SK-N-SH (cell line): ENCODE measurements around the gene DHRSX. TPM values are rescaled to one million over a fixed set of nuclear protein-coding genes. Genes with fewer than 3 reads are reported as not detected.

Experiments
- CTCF ChIA-PET: fragments of 300-600, 350-600 bp; formaldehyde crosslinking; extraction: SDS; loops from one replicate; lab custom pipeline; 2021; lab: Yijun Ruan, JAX
- POLR2A ChIA-PET: fragments of 350-600 bp; sonication (Branson Sonifier 250); formaldehyde crosslinking; extraction: SDS; loops from one replicate; lab custom pipeline; 2020; ENCODE audit warnings: antibody characterized with exemption, inconsistent platforms; lab: Yijun Ruan, JAX
- DNase-seq: peaks from one replicate; pipeline ENCODE4 v3.0.0; 2012
- H2AFZ ChIP-seq: fragments of 200-600 bp; sonication (generic); 2 replicates; pipeline ENCODE4 v1.8.1; 2016; ENCODE audit warnings: antibody characterized with exemption, mild to moderate bottlenecking, low read depth
- H3F3A ChIP-seq: fragments of 200-600 bp; sonication (generic); replicated peaks from 2 replicates; pipeline ENCODE3; 2016; ENCODE audit warnings: antibody characterized with exemption, mild to moderate bottlenecking; ENCODE audit not compliant: insufficient read depth
- H3K27ac ChIP-seq, 2 experiments: fragments of 200-500 bp in 1 of 2; fragments of 200-600 bp in 1 of 2; sonication (Bioruptor generic) in 1 of 2; sonication (generic), shearing (Covaris generic) in 1 of 2; 2 replicates each; pipeline versions ENCODE4 v1.5.1 to v1.6.1; 2014 to 2016; ENCODE audit warnings: low read depth in 2 of 2, inconsistent platforms in 1 of 2, low read length in 1 of 2, mild to moderate bottlenecking in 1 of 2, mixed read lengths in 1 of 2
- H3K27me3 ChIP-seq: fragments of 200-600 bp; sonication (generic), shearing (Covaris generic); 2 replicates; pipeline ENCODE4 v1.6.1; 2016; ENCODE audit warnings: mixed run types; ENCODE audit not compliant: insufficient read depth
- H3K36me3 ChIP-seq, 2 experiments: fragments of 200-500 bp in 1 of 2; fragments of 200-600 bp in 1 of 2; sonication (Bioruptor generic) in 1 of 2; sonication (generic) in 1 of 2; replicated peaks in 1 of 2; 2 replicates each; pipeline versions ENCODE3 to v1.5.1; 2014 to 2016; ENCODE audit warnings: low read length in 1 of 2, mild to moderate bottlenecking in 1 of 2; ENCODE audit not compliant: insufficient read depth in 2 of 2, control insufficient read depth in 1 of 2
- H3K4me1 ChIP-seq, 2 experiments: fragments of 200-500 bp in 1 of 2; fragments of 200-600 bp in 1 of 2; sonication (Bioruptor generic) in 1 of 2; sonication (generic), shearing (Covaris generic) in 1 of 2; 2 replicates each; pipeline versions ENCODE4 v1.5.1 to v1.6.1; 2014 to 2016; ENCODE audit warnings: low read depth in 1 of 2, low read length in 1 of 2, mixed run types in 1 of 2; ENCODE audit not compliant: insufficient read depth in 2 of 2, control insufficient read depth in 1 of 2
- H3K4me2 ChIP-seq: fragments of 200-600 bp; sonication (generic), shearing (Covaris generic); 2 replicates; pipeline ENCODE4 v1.6.1; 2017; ENCODE audit warnings: mixed run types
- H3K4me3 ChIP-seq, 2 experiments: fragments of 200-500 bp in 1 of 2; fragments of 200-600 bp in 1 of 2; sonication (Bioruptor generic) in 1 of 2; sonication (generic), shearing (Covaris generic) in 1 of 2; 2 replicates each; pipeline versions ENCODE4 v1.5.1 to v1.8.1; 2014 to 2016; ENCODE audit warnings: low read depth in 2 of 2, inconsistent platforms in 1 of 2, low read length in 1 of 2, mild to moderate bottlenecking in 1 of 2, mixed read lengths in 1 of 2, moderate library complexity in 1 of 2
- H3K79me2 ChIP-seq: fragments of 200-600 bp; sonication (generic); 2 replicates; pipeline ENCODE4 v1.8.1; 2017; ENCODE audit warnings: mild to moderate bottlenecking; ENCODE audit not compliant: insufficient read depth
- H3K9ac ChIP-seq: fragments of 200-600 bp; sonication (generic); 2 replicates; pipeline ENCODE4 v1.6.1; 2017; ENCODE audit warnings: mixed run types
- H3K9me2 ChIP-seq: fragments of 200-600 bp; sonication (generic); 2 replicates; pipeline ENCODE4 v1.6.1; 2017; ENCODE audit warnings: mixed run types
- H3K9me3 ChIP-seq: fragments of 200-600 bp; sonication (generic); 2 replicates; pipeline ENCODE4 v1.6.1; 2017; ENCODE audit warnings: mixed run types, mild to moderate bottlenecking, moderate library complexity
- H4K20me1 ChIP-seq: fragments of 200-600 bp; sonication (generic); 2 replicates; pipeline ENCODE4 v1.6.1; 2017; ENCODE audit warnings: mild to moderate bottlenecking, mixed run types; ENCODE audit not compliant: insufficient read depth
- EP300 ChIP-seq, 2 experiments: IDR thresholded peaks; 2 replicates each; pipeline versions ENCODE4 v1.4.0 to v1.6.1; 2012; ENCODE audit warnings: borderline replicate concordance in 1 of 2, low read depth in 1 of 2, low read length in 1 of 2
- EZH2phosphoT487 ChIP-seq: fragments of 200-600 bp; sonication (generic); IDR thresholded peaks from 2 replicates; pipeline ENCODE4 v1.6.1; 2017; ENCODE audit warnings: low read depth, mixed run types, mild to moderate bottlenecking, antibody characterized with exemption, moderate library complexity, borderline replicate concordance
- FOSL2 ChIP-seq: IDR thresholded peaks from 2 replicates; pipeline ENCODE4 v1.4.0; 2012; ENCODE audit warnings: low read depth, mild to moderate bottlenecking, moderate library complexity, borderline replicate concordance
- FOXM1 ChIP-seq: IDR thresholded peaks from 2 replicates; pipeline ENCODE4 v1.4.0; 2012; ENCODE audit warnings: low read depth, mild to moderate bottlenecking
- GABPA ChIP-seq: IDR thresholded peaks from 2 replicates; pipeline ENCODE4 v1.4.0; 2012; ENCODE audit warnings: low read depth, mild to moderate bottlenecking
- JUND ChIP-seq: IDR thresholded peaks from 2 replicates; pipeline ENCODE4 v1.4.0; 2012
- NFIC ChIP-seq: IDR thresholded peaks from 2 replicates; pipeline ENCODE4 v1.4.0; 2012; ENCODE audit warnings: borderline replicate concordance
- RAD21 ChIP-seq: IDR thresholded peaks from 2 replicates; pipeline ENCODE4 v1.6.1; 2012; ENCODE audit warnings: mild to moderate bottlenecking, low read length
- RCOR1 ChIP-seq: fragments of 150-350 bp; IDR thresholded peaks from 2 replicates; pipeline ENCODE4 v1.6.1; 2017; ENCODE audit warnings: antibody characterized with exemption, low read length
- SMC3 ChIP-seq: IDR thresholded peaks from 2 replicates; pipeline ENCODE4 v1.6.1; 2012; ENCODE audit warnings: low read depth, low read length, improper control_type of control experiment
- TCF12 ChIP-seq: IDR thresholded peaks from 2 replicates; pipeline ENCODE4 v1.4.0; 2012
- WGBS: methylation state at CpG from one replicate; pipeline ENCODE4 v1.1.6; 2017; ENCODE audit warnings: low lambda C conversion rate; 5-methylcytosine and 5-hydroxymethylcytosine counted together
- polyA plus RNA-seq, 3 experiments: library from polyadenylated mRNA; depleted of rRNA; stranded (reverse); fragments of >200 nt; gene quantifications; 2 replicates each; pipeline ENCODE4 v1.2.3, GENCODE V29; 2012
- TF ChIP-seq, protein P1 (sequence below): IDR thresholded peaks from 2 replicates; pipeline ENCODE4 v1.4.0; 2012; ENCODE audit warnings: low read depth
- TF ChIP-seq, protein P2 (sequence below): fragments of 150-350 bp; IDR thresholded peaks from 2 replicates; pipeline ENCODE4 v1.6.1; 2017; ENCODE audit warnings: antibody characterized with exemption, low read length, low read depth, borderline replicate concordance
- TF ChIP-seq, protein P3 (sequence below): IDR thresholded peaks from 2 replicates; pipeline ENCODE4 v1.4.0; 2012; ENCODE audit warnings: low read depth, borderline replicate concordance
- TF ChIP-seq, protein P4 (sequence below): IDR thresholded peaks from 2 replicates; pipeline ENCODE4 v1.6.1; 2012; ENCODE audit warnings: mild to moderate bottlenecking, low read depth, low read length, moderate library complexity

Gene DHRSX
- polyA plus RNA-seq, 1 of the 3 experiments (the other 2 are of a cell fraction), result 34.3 TPM

DNA sequence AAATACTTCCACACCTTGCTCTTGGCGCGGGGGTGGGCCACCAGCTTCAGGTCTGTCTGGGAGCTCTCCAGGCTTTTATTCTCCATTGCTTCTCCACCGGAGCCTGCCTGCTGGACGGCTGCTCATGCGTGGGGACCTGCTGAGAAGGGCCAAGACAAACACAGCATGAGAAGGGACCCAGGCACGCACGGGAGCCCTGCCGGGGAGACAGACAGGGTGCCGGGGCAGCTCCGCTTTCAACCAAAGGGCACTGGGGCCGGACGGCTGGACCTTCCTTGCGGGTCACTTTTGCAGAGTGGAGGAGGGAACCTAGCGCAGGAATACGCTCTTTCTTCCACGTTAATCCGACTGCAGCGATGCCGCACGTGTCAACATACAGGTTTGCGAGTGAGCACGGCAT lies 10.1 kb downstream of the DHRSX start:
- no peak overlapping the region for H3K9ac ChIP-seq
- DNase-seq, result no peak
- no peak overlapping the region for H3K4me3 ChIP-seq
- no peak overlapping the region for H2AFZ ChIP-seq
- no peaks in the 10 kb centered on the region for H3K27me3 ChIP-seq
- H3K4me2 ChIP-seq, result no peak overlapping the region
- no peaks in the 10 kb centered on the region for H3F3A ChIP-seq
- ChIA-PET CTCF (no interaction called here), POLR2A (no interaction called here)
- H3K79me2 ChIP-seq, result peaks cover 58% of the 10 kb centered on the region
- peaks cover 16 to 47% of the 10 kb centered on the region in 2 experiments for H3K36me3 ChIP-seq
- peaks cover 12% of the 10 kb centered on the region for H4K20me1 ChIP-seq
- TF ChIP-seq EZH2phosphoT487 (no peak), FOSL2 (no peak), JUND (no peak), SMC3 (no peak), NFIC (no peak), FOXM1 (no peak), GABPA (no peak), TCF12 (no peak), RAD21 (no peak), RCOR1 (no peak), EP300 (IDR thresholded peaks at IDR 0.05; ENCODE audit: borderline replicate concordance in 1 of 2, low read depth in 1 of 2, low read length in 1 of 2) (no peak)
- TF ChIP-seq, protein P1, sequence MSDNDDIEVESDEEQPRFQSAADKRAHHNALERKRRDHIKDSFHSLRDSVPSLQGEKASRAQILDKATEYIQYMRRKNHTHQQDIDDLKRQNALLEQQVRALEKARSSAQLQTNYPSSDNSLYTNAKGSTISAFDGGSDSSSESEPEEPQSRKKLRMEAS, result no peak
- TF ChIP-seq, protein P2, sequence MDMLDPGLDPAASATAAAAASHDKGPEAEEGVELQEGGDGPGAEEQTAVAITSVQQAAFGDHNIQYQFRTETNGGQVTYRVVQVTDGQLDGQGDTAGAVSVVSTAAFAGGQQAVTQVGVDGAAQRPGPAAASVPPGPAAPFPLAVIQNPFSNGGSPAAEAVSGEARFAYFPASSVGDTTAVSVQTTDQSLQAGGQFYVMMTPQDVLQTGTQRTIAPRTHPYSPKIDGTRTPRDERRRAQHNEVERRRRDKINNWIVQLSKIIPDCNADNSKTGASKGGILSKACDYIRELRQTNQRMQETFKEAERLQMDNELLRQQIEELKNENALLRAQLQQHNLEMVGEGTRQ, result no peak
- TF ChIP-seq, protein P3, sequence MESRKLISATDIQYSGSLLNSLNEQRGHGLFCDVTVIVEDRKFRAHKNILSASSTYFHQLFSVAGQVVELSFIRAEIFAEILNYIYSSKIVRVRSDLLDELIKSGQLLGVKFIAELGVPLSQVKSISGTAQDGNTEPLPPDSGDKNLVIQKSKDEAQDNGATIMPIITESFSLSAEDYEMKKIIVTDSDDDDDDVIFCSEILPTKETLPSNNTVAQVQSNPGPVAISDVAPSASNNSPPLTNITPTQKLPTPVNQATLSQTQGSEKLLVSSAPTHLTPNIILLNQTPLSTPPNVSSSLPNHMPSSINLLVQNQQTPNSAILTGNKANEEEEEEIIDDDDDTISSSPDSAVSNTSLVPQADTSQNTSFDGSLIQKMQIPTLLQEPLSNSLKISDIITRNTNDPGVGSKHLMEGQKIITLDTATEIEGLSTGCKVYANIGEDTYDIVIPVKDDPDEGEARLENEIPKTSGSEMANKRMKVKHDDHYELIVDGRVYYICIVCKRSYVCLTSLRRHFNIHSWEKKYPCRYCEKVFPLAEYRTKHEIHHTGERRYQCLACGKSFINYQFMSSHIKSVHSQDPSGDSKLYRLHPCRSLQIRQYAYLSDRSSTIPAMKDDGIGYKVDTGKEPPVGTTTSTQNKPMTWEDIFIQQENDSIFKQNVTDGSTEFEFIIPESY, result no peak
- TF ChIP-seq, protein P4, sequence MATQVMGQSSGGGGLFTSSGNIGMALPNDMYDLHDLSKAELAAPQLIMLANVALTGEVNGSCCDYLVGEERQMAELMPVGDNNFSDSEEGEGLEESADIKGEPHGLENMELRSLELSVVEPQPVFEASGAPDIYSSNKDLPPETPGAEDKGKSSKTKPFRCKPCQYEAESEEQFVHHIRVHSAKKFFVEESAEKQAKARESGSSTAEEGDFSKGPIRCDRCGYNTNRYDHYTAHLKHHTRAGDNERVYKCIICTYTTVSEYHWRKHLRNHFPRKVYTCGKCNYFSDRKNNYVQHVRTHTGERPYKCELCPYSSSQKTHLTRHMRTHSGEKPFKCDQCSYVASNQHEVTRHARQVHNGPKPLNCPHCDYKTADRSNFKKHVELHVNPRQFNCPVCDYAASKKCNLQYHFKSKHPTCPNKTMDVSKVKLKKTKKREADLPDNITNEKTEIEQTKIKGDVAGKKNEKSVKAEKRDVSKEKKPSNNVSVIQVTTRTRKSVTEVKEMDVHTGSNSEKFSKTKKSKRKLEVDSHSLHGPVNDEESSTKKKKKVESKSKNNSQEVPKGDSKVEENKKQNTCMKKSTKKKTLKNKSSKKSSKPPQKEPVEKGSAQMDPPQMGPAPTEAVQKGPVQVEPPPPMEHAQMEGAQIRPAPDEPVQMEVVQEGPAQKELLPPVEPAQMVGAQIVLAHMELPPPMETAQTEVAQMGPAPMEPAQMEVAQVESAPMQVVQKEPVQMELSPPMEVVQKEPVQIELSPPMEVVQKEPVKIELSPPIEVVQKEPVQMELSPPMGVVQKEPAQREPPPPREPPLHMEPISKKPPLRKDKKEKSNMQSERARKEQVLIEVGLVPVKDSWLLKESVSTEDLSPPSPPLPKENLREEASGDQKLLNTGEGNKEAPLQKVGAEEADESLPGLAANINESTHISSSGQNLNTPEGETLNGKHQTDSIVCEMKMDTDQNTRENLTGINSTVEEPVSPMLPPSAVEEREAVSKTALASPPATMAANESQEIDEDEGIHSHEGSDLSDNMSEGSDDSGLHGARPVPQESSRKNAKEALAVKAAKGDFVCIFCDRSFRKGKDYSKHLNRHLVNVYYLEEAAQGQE, result no peak
- no peak overlapping the region for H3K27ac ChIP-seq
- 96% methylated on average over 15 of the region's 22 CpGs for WGBS
- H3K9me2 ChIP-seq, result no peaks in the 10 kb centered on the region
- no peaks in the 10 kb centered on the region; the same call in 1 of the 2 replicates for H3K9me3 ChIP-seq
- peaks cover 5 to 7% of the 10 kb centered on the region in 2 experiments; a peak in 1 of 4 replicates for H3K4me1 ChIP-seq
